SKM-1 treated with dmso at 0.1 percent for 144 hours (cell line): ENCODE measurements around the gene PPP1R9B.

ENCODE experiments used
- DNase-seq: peaks from one replicate; lab custom pipeline; 2025; ENCODE audit not compliant: unreplicated experiment; lab: John Stamatoyannopoulos, UW

The PPP1R9B gene

GRCh38 chr17:50109785-50110184 lies 40.7 kb downstream of the PPP1R9B start:
- DNase-seq, result no peak

GRCh38 chr17:50109207-50109606 lies 41.3 kb downstream of the PPP1R9B start:
- no peak for DNase-seq

- no peak for DNase-seq
Measured at GRCh38 chr17:50108556-50108955, 41.9 kb downstream of the PPP1R9B start.

- no peak for DNase-seq
Measured at GRCh38 chr17:50107790-50108414, 42.6 kb downstream of the PPP1R9B start.

GRCh38 chr17:50106393-50107131 lies 43.9 kb downstream of the PPP1R9B start:
- no peak for DNase-seq

GRCh38 chr17:50105811-50106210 lies 44.7 kb downstream of the PPP1R9B start:
- no peak for DNase-seq

- DNase-seq, result no peak
Measured at GRCh38 chr17:50103941-50104340, 46.5 kb downstream of the PPP1R9B start.

- no peak for DNase-seq
Measured at GRCh38 chr17:50103252-50103651, 47.2 kb downstream of the PPP1R9B start.

- no peak for DNase-seq
Measured at GRCh38 chr17:50102164-50102991, 48.1 kb downstream of the PPP1R9B start.

GRCh38 chr17:50101346-50102163 lies 48.9 kb downstream of the PPP1R9B start:
- no peak for DNase-seq

- no peak for DNase-seq
Measured at GRCh38 chr17:50100921-50101345, 49.5 kb downstream of the PPP1R9B start.

- no peak for DNase-seq
Measured at GRCh38 chr17:50100480-50100883, 50.0 kb downstream of the PPP1R9B start.

GRCh38 chr17:50099003-50099402 lies 51.5 kb downstream of the PPP1R9B start:
- no peak for DNase-seq

- DNase-seq, result no peak
Measured at GRCh38 chr17:50098583-50098982, 51.9 kb downstream of the PPP1R9B start.

- DNase-seq, result no peak
Measured at GRCh38 chr17:50097926-50098325, 52.6 kb downstream of the PPP1R9B start.

- no peak for DNase-seq
Measured at GRCh38 chr17:50097455-50097854, 53.0 kb downstream of the PPP1R9B start.

GRCh38 chr17:50096758-50097157 lies 53.7 kb downstream of the PPP1R9B start:
- DNase-seq, result no peak

GRCh38 chr17:50096092-50096491 lies 54.4 kb downstream of the PPP1R9B start:
- no peak for DNase-seq

GRCh38 chr17:50095626-50096037 lies 54.8 kb downstream of the PPP1R9B start:
- DNase-seq, result no peak

- peak; percentile 96 for DNase-seq
Measured at GRCh38 chr17:50094753-50095619, 55.5 kb downstream of the PPP1R9B start, which contains the start of gene PDK2. Gene PDK2 (plus strand): TSS chr17:50095351. CDS start chr17:50095436, 85 bp downstream.
